ENCODE results near the gene AGTRAP.
A peak's percentile ranks its signal among the peaks of the same experiment; 100 is the strongest.

The AGTRAP gene

DNA sequence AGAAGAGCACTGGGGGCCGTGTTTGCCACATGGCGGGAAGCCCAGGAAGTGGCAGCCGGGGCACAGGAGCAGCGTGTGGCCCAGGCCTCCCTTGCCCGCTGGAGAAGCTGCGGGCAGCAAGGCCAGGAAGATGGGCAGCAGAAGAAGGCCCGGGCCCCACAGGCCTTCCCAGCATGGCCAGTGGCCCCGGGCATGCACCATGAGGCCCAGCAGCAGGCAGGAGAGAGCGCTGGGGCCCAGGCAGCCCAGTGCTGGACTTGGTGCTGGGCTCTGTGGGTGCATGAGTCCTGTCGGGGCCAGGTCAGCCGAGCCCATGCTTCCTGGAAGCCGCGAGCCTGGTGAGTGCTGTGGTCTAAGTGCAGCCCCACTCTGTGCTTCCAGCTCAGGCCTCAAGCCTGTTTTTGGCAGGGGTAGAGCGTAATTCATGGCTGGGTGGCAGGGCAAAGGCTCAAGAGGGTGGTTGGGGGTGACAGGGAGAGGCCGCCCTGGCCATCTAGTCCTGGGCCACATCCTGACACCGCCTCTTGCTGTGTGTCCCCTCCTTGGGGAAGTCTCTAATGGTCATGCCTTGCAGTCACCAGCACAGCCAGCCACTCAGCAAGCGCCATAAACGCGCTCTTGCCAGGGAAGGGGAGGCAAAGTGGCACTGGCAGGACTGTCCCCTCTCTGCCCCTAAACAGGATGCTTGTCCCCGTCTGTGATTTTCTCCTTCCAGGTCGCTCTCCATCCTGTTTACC lies 48.5 kb downstream of the AGTRAP start:
- no peak for DNase-seq (ENCODE audit: low spot score)

GRCh38 chr1:11784993-11785769 lies 49.2 kb downstream of the AGTRAP start:
- peak; percentile 84 for DNase-seq (ENCODE audit: low spot score)

GRCh38 chr1:11786168-11786567 lies 50.2 kb downstream of the AGTRAP start:
- DNase-seq (ENCODE audit: low spot score), result no peak

- peak; percentile 90 for DNase-seq (ENCODE audit: low spot score)
These were observed 51.4 kb downstream of the AGTRAP start for GRCh38 chr1:11787251-11787803.

- no peak for DNase-seq (ENCODE audit: low spot score)
These were observed 52.0 kb downstream of the AGTRAP start for GRCh38 chr1:11787804-11788436.

- no peak for DNase-seq (ENCODE audit: low spot score)
These were observed 52.7 kb downstream of the AGTRAP start for GRCh38 chr1:11788549-11789053.

DNA sequence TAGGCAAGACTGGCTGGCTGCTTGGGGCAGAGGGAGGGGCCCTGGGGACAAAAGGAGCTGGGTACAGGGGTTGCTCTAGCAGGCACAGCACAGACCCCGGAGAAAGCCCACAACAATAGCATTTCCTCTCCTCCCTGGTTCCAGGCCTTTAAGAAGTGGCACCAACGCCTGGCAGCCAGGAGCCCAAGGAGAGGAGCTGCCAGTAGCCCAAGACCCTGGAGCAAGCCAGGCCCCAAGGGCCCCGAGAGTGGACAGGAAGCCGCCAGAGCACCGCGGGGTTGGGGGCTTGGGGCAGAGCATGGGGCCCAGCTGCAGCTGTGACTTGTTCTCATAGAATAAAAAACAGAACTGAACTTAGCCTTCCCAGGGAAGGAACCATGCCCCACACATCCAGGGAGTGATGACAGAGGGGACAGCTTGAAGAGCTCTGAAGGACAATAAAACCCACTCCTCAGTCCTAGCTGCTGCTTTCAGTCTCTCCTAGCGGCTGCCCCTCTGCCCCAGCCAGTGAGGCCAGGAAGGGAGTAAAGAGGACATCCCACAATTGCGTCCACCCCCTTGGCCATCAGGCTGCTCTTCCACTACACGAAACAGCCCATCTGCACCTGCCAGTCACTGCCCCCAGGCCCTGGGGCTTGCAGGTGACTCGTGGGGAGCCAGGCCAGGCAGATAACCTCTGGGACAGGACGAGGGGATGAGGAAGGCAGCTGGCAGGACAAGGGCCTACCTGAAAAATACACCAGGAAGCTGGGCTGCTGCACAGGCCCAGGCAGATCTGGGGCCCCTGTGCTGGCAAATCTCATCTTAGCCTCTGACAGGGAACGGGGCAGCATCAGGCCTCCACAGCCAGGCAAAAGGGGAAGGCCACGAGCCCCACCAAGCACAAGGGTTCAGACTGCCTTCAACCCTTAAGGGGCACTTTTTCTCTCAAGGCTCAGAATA lies 53.5 kb downstream of the AGTRAP start:
- no peak for DNase-seq (ENCODE audit: low spot score)

DNA sequence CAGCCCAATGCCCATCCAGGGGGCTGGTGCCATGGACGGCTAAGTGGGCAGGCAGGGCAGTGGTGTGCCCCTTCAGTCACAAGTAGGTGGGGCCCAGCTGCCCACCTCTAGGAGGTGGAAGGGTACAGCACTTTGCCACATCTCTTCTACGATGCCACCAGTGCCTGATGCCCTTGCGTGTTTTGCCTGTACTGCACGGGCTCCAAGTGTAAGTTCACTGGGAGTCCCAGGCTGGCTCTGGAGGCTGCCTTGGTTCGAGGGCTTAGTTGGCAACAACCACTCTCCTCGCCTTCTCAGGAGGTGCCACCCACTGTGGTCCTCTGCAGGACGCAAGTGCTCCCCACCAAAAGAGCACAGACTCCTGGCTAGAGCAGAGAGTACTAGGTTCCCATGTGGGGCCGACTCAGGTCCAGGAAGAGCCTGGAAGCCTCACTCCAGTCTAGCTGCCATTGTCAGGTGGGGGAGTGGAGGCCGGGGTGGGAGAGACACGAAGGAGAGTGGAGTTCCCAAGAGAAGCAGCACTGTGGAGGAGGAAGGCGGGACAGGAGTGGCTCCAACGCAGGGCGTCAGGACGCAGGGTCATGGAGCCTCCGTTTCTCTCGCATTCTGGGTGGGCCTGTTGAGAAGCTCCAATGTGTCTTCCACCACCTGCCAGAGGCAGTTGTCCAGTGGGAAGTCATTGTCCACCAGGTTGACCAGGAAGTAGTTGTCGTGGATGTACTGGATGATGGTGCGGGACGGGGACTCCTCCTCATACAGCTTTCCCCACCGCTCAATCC lies 54.4 kb downstream of the AGTRAP start:
- no peak for DNase-seq (ENCODE audit: low spot score)

DNA sequence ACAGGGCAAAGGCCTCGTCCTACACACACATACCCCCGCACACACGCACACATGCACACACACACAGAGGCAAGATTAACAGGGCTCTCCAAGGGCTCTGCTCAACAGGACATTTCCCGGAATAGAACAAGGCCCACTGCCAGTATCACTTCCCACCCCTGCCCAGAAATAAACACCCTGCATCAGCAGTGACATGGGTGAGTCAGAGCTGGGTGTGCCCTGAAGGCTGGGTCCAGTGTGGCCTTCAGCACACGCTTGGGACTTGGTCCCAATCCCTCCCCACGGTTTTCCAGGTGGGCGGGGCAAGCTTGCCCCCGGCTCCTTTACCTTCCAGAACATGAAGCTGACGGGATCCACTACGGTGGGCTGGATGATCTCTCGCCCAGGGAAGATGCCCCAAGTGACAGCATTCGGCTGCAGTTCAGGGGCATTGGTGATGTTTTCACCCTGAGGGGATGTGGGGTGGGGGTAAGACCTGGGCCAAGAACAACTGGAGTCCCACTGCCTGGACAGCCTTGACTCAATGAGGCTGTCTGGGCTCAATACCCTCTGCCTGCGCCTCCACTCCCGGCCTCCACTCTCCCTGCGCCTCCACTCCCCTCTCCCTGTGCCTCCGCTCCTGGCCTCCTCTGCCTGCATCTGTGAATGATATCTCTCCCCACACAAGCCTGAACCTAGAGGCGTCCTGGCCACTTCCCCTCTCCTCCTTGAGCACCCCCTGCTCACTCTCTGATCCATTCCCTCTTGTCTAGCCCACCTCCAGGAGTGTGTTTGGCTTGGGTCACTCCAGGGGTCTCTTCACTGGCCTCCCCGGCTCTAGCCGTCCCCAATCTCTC lies 55.2 kb downstream of the AGTRAP start:
- peak; percentile 91 for DNase-seq (ENCODE audit: low spot score)

- no peak for DNase-seq (ENCODE audit: low spot score)
These were observed 56.2 kb downstream of the AGTRAP start for GRCh38 chr1:11792106-11792505.

DNA sequence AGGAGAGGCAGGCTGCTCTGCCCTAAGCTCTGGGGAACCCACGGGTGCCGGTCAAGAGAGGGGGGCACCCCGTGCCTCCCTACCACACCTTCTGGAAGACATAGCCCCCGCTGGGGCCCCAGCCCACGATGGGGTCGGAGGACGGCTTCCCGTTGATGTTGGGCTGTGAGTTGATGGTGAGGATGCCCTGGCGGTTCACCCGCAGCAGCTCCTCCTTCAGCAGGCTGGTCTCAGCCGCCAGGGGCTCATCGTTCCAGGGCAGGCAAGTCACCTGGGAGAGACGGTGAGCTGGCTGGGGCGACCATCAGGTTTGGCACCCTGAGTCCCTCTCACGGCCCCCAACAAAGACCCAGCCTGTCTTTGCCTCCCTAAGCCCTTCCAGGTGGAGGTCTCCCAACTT lies 57.9 kb downstream of the AGTRAP start:
- DNase-seq (ENCODE audit: low spot score), result no peak

- no peak for DNase-seq (ENCODE audit: low spot score)
These were observed 58.7 kb downstream of the AGTRAP start for GRCh38 chr1:11794446-11795237.

- DNase-seq (ENCODE audit: low spot score), result no peak
These were observed 59.4 kb downstream of the AGTRAP start for GRCh38 chr1:11795238-11795890.

- DNase-seq (ENCODE audit: low spot score), result no peak
These were observed 60.3 kb downstream of the AGTRAP start for GRCh38 chr1:11796036-11796828.

DNA sequence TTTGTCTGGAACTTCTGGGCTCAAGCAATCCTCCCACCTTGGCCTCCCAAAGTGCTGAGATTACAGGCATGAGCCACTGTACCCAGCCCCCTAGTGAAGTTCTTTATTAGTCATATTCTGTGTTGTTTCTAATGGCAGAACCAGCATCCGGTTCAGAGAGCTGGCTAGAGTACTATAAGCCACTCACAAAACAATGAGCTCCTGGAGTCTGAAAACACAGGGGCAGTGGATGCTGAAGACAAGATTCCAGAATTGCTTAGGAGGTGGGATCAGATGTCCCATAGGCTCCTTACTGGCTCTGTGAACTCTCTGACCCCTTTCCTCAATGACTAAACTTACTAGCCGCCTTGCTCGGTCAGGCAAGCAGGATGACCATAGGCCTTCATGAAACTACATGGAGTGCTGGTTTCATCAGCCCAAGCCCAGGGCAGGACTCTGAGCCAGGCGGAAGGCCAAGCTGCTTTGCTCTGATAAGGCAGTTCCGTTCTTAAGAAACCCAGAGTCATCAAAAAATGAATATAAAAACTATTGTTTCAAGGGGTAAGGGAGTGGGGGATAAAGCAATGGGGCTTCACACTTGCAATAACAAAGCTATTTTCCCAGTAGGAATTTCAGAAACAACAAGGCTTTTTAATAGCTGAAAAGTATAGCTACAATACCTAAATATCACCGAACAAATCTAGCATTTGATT lies 61.7 kb downstream of the AGTRAP start:
- DNase-seq (ENCODE audit: low spot score), result no peak

GRCh38 chr1:11799099-11799498 lies 63.2 kb downstream of the AGTRAP start:
- DNase-seq (ENCODE audit: low spot score), result no peak

DNA sequence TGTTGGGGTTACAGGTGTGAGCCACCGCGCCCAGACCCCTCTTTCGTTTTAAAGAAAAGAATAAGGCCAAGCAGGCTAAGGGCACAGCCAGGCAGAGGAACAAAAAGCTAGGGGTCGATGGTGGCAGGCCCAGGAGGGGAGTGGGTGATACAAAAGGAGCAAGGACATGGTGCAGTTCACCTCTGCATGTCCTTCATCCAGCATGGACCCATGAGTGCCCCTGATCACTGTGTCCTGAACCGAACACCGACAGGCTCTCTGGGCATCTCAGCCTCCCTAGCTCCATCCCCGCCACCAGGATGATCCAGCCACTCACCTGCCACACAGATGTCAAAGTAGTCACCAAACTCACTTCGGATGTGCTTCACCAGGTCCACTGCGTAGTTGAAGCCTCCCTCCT lies 64.0 kb downstream of the AGTRAP start:
- no peak for DNase-seq (ENCODE audit: low spot score)

Data from GM03348 (cell line).